GM18505 (cell line): ENCODE results near the gene ARL14EPL.
"Not testable (repeated sequence)": the region's sequence is repeated elsewhere in the genome, so short reads cannot be mapped to it uniquely, and the experiment has no call there.

ENCODE experiments used
- ATAC-seq: cut with Tn5 transposase; IDR thresholded peaks from one replicate; pipeline ENCODE4 v1.9.1; 2021; ENCODE audit not compliant: unreplicated experiment
- POLR2A ChIP-seq: IDR thresholded peaks from 4 replicates; pipeline ENCODE4 v1.6.1; 2011; ENCODE audit warnings: borderline replicate concordance; ENCODE audit not compliant: insufficient read depth, insufficient read length; ENCODE audit errors: extremely low read depth

Gene ARL14EPL

GRCh38 chr5:116071211-116071610 is 38.9 kb downstream of the ARL14EPL start:
- TF ChIP-seq POLR2A: no peak
- ATAC-seq: no peak

DNA sequence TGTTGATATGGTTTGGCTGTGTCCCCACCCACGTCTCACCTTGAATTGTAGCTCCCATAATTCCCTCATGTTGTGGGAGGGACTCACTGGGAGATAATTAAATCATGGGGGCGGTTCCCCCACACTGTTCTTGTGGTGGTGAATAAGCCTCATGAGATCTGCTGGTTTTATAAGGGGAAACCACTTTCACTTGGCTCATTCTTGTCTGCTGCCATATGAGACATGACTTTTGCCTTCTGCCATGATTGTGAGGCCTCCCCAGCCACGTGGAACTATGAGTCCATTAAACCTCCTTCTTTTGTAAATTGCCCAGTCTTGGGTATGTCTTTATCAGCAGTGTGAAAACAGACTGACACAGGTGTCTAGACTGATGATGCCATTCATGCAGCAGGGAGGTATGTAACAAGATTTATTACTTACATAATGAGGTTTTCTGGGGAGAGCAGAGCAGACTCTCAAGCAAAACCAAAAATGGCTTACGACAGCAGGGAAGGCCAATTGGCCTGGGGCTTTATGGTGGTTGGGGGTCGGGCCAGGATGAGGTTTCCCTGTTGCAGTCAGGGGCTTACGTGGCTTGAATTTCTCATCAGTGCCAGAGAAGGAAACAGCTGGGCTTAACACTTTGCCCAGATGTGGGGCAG is 43.0 kb downstream of the ARL14EPL start:
- no peak for TF ChIP-seq POLR2A
- no peak for ATAC-seq

GRCh38 chr5:116076496-116076895 is 44.2 kb downstream of the ARL14EPL start:
- TF ChIP-seq POLR2A: no peak
- peak; percentile 98 for ATAC-seq

GRCh38 chr5:116078199-116078598 is 45.9 kb downstream of the ARL14EPL start:
- no peak for ATAC-seq

DNA sequence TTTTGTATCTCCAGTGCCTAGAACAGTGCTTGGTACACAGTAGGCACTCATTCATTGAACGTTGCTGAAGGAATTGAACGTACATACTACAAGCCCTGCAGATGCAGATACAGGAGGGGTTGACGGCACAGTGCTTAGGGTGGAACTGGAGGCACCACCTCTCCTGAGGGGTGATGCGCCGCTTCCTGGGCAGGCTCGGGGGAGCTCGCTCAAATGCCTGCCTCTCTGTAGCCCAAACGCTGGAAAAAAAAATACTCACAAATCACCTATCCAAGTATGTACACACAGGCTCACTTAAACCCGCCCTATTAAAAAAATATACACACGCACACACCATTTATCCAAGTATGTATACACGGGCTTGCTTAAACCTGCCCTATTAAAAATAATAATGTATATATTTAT is 52.0 kb downstream of the ARL14EPL start:
- peak; percentile 21 for ATAC-seq
- no peak for TF ChIP-seq POLR2A

More at GRCh38 chr5:116078199-116078598, 45.9 kb downstream of the ARL14EPL start:
- no peak for TF ChIP-seq POLR2A

GRCh38 chr5:116084871-116085715 is 52.8 kb downstream of the ARL14EPL start, which contains the start of gene COMMD10:
TSS of gene COMMD10 (plus strand) at chr5:116085025.
- peak; percentile 93 for ATAC-seq

GRCh38 chr5:116086309-116086708 is 54.0 kb downstream of the ARL14EPL start:
- ATAC-seq: not testable (repeated sequence)

More at GRCh38 chr5:116084871-116085715, 52.8 kb downstream of the ARL14EPL start, which contains the start of gene COMMD10:
- TF ChIP-seq POLR2A: peak; percentile 93

- no peak for ATAC-seq
- no peak for TF ChIP-seq POLR2A
Measured at GRCh38 chr5:116088062-116088461, 55.8 kb downstream of the ARL14EPL start.

- no peak for ATAC-seq
- TF ChIP-seq POLR2A: no peak
Measured at GRCh38 chr5:116090302-116090701, 58.0 kb downstream of the ARL14EPL start.

DNA sequence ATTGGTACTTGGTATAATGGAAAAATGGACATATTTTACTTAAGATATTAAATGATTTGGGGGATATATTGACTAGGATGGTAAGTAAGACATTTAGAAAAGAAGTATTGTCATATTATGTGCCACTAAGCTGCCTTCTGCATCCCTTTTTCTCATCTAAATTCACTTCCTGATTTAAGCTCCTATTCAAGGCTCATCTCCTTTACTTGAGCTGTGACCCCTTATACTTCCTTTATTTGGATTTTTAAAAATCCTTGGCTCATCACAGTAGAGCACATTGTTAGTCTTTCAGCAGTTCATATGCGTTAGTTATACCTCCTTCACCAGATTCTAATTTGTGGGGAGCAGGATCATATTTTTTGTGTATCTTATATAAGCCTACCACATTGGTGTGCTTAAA is 59.1 kb downstream of the ARL14EPL start:
- ATAC-seq: no peak
- no peak for TF ChIP-seq POLR2A

DNA sequence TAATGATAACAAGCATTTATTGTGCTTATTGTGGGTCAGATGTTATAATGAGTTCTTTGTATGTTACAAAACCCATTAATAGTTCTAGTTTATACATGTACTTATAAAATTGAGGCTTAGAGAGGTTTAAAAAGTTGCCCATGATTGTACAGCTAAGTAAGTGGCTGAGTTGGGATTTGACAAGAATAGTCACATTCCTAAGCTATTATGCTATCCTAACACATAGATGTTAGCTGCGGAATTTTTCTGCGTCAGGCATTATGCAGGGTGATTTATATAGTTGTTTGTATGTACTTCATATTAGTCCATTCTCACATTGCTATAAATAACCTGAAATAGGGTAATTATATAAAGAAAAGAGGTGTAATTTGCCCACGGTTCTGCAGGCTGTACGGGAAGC is 65.0 kb downstream of the ARL14EPL start:
- TF ChIP-seq POLR2A: no peak
- ATAC-seq: no peak

DNA sequence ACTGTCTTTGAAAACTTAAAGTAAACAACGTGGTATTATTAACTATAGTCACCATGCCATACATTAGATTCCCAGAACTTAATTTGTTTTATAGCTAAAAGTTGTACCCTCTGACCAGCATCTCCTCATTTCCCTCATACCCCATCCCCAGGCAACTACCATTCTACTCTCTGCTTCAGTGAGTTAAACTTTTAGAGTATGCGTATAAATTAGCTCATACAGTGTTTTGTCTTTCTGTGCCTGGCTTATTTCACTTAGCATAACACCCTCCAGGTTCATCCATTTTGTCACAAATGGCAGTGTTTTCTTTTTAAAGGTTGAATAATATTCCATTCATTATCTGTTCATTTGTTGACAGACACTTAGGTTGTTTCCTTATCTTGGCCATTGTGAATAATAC is 66.7 kb downstream of the ARL14EPL start:
- TF ChIP-seq POLR2A: no peak
- ATAC-seq: no peak

DNA sequence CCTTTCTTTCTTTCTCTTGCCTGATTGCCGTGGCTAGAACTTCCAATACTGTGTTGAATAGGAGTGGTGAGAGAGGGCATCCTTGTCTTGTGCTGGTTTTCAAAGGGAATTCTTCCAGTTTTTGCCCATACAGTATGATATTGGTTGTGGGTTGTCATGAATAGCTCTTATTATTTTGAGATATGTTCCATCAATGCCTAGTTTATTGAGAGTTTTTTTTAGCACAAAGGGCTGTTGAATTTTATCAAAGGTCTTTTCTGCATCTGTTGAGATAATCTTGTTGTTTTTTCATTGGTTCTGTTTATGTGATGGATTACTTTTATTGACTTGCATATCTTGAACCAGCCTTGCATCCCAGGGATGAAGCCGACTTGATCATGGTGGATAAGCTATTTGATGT is 72.7 kb downstream of the ARL14EPL start:
- ATAC-seq: not testable (repeated sequence)
